ENCODE measurements around the gene NR3C1. TPM values are rescaled to one million over a fixed set of nuclear protein-coding genes. Genes with fewer than 3 reads are reported as not detected.

NR3C1 gene
- total RNA-seq, 6 experiments from 2014 or later: 27.3 to 60.1 (median 47.2) TPM

DNA sequence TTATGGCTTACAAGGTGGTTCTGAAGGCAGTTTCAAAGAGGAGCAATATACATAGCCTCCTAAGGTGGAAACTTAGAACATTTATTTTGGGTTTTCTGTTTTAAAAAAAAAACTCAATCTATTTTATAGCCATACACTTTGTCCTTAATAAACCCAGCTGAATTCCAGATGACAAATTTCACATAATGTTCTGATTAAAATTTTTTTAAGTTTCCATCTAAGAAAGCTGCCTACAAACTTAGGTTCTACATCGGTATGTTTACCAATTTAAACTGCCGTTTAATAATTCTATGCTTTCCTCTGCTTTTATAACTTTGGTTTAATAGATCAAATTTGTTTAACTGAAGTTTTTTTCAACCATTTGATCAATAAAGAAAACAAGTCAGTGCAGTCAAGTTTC, 12.5 kb downstream of the NR3C1 start:
- intact Hi-C loops (cut with DNase I): no loop called here
- 31% methylated on average over 2 of the region's 2 CpGs for whole genome bisulfite sequencing (ENCODE audit: insufficient coverage, low coverage, low lambda C conversion rate, missing lambda C conversion rate)
- Histone ChIP-seq H3K36me3 (no peaks in the 10 kb centered on the region), H3K4me1 (peaks cover 0 to 53% (median 11%) of the 10 kb centered on the region in 4 donors), H3K27me3 (no peaks in the 10 kb centered on the region), H3K27ac (peak overlapping the region in 2 of 3 donors; percentile 9 to 16), H3K4me3 (no peak overlapping the region), H3K9me3 (no peaks in the 10 kb centered on the region)
- DNase-seq (no peak), ATAC-seq (peak in 2 of 4 donors; percentile 43 to 56)
- no peak for TF ChIP-seq POLR2A (IDR thresholded peaks at IDR 0.05)
- TF ChIP-seq, protein P1, sequence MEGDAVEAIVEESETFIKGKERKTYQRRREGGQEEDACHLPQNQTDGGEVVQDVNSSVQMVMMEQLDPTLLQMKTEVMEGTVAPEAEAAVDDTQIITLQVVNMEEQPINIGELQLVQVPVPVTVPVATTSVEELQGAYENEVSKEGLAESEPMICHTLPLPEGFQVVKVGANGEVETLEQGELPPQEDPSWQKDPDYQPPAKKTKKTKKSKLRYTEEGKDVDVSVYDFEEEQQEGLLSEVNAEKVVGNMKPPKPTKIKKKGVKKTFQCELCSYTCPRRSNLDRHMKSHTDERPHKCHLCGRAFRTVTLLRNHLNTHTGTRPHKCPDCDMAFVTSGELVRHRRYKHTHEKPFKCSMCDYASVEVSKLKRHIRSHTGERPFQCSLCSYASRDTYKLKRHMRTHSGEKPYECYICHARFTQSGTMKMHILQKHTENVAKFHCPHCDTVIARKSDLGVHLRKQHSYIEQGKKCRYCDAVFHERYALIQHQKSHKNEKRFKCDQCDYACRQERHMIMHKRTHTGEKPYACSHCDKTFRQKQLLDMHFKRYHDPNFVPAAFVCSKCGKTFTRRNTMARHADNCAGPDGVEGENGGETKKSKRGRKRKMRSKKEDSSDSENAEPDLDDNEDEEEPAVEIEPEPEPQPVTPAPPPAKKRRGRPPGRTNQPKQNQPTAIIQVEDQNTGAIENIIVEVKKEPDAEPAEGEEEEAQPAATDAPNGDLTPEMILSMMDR (IDR thresholded peaks at IDR 0.05): no peak

DNA sequence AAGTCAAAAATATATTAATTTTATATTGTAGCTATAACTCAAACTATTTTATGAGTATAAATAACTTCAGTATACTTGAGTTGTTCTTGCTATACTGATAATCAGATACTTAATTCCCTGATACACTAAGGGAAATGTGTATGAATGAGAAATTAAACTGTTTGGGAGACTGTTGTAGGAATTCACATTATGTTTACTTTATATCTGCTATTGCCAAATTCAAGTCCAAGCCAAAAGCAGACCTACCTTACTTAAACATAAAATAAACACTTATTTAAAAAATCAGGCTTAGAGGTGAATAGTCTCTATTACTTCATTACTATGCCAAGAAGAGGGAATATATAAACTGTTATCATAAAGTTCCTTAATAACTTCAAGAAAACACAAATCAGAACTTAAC, 13.2 kb downstream of the NR3C1 start:
- Histone ChIP-seq H3K4me1 (peaks cover 0 to 53% (median 10%) of the 10 kb centered on the region in 4 donors), H3K9me3 (no peaks in the 10 kb centered on the region), H3K4me3 (no peak overlapping the region), H3K27ac (peak overlapping the region in 1 of 3 donors; percentile 9), H3K36me3 (no peaks in the 10 kb centered on the region), H3K27me3 (no peaks in the 10 kb centered on the region)
- ATAC-seq: peak in 3 of 4 donors; percentile 11 to 60 (median 41)
- intact Hi-C loops (cut with DNase I): no loop called here
- no peak for DNase-seq
- no peak for TF ChIP-seq POLR2A (IDR thresholded peaks at IDR 0.05)
- TF ChIP-seq, protein P1 (IDR thresholded peaks at IDR 0.05): no peak

DNA sequence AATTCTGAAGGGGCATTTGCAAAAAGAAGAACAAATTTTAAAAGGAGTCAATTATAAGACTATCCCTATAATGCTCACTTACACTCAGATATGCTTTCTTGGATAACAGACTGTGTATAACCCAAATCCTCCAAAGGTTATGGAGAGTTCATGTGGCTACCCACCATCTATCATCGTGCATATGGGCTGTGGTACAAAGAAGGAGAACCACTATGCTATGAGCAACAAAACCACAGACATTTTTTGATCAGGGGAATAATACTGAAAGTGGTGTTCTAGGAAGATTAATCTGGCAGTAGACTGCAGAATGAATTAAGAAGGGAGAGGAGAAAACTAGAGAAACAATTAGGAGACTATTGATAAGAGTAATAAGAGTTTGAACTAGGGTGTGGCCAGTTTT, 16.8 kb downstream of the NR3C1 start:
- 44% methylated on average over 1 of the region's 1 CpG for WGBS (ENCODE audit: insufficient coverage, low coverage, low lambda C conversion rate, missing lambda C conversion rate)

DNA sequence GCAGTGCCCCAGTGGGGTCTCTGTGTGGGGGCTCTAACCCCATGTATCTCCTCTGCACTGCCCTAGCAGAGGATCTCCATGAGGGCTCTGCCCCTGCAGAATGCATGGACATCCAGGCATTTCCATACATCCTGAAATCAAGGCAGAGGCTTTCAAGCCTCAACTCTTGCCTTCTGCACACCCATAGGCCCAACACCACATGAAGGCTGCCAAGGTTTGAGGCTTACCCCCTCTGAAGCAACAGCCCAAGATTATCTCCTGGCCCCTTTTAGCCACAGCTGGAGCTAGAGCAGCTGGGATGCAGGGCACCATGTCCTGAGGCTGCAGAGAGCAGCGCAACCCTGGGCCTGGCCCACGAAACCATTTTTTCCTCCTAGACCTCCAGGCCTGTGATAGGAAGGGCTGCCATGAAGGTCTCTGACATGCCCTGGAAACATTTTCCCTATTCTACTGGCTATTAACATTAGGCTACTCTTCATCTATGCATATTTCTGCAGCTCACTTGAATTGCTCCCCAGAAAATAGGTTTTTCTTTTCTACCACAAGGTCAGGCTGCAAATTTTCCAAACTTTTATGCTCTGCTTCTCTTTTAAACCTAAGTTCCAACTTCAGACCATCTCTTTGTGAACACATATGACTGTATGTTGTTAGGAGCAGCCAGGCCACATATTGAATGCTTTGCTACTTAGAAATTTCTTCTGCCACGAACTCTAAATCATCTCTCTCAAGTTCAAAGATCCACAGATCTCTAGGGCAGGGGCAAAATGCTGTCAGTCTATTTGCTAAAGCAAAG, 18.4 kb downstream of the NR3C1 start:
- intact Hi-C loops (cut with DNase I): no loop called here
- TF ChIP-seq, protein P1 (IDR thresholded peaks at IDR 0.05): no peak
- no peak for TF ChIP-seq POLR2A (IDR thresholded peaks at IDR 0.05)
- no peak for ATAC-seq
- Histone ChIP-seq H3K4me1 (peaks cover 0 to 15% (median 5%) of the 10 kb centered on the region in 4 donors), H3K36me3 (peaks cover 0 to 2% (median 0%) of the 10 kb centered on the region in 4 donors), H3K27me3 (no peaks in the 10 kb centered on the region), H3K4me3 (no peak overlapping the region), H3K9me3 (no peaks in the 10 kb centered on the region), H3K27ac (no peak overlapping the region)
- DNase-seq: no peak
- 70% methylated on average over 3 of the region's 3 CpGs for WGBS (ENCODE audit: insufficient coverage, low coverage, low lambda C conversion rate, missing lambda C conversion rate)

More for the DNA sequence above, 16.8 kb downstream of the NR3C1 start:
- H3K27ac ChIP-seq: no peak overlapping the region
- intact Hi-C loops (cut with DNase I): no loop called here
- H3K4me3 ChIP-seq: no peak overlapping the region
- ATAC-seq: no peak
- no peak for DNase-seq
- TF ChIP-seq, protein P1 (IDR thresholded peaks at IDR 0.05): no peak
- no peak for TF ChIP-seq POLR2A (IDR thresholded peaks at IDR 0.05)
- peaks cover 0 to 22% (median 7%) of the 10 kb centered on the region in 4 donors for H3K4me1 ChIP-seq
- H3K9me3 ChIP-seq: no peaks in the 10 kb centered on the region
- H3K27me3 ChIP-seq: no peaks in the 10 kb centered on the region
- no peaks in the 10 kb centered on the region for H3K36me3 ChIP-seq

All from right lobe of liver (tissue), 6 donors.